ENCODE results near the gene DNMT3A.

GRCh38 chr2:25304826-25305596 is 36.7 kb downstream of the DNMT3A start:
- no peak for TF ChIP-seq CTCF (IDR thresholded peaks at IDR 0.05; ENCODE audit: borderline replicate concordance, extremely low read depth, low read length, poor library complexity, severe bottlenecking)
- TF ChIP-seq EZH2 (IDR thresholded peaks at IDR 0.05; ENCODE audit: borderline replicate concordance, low read depth, low read length, severe bottlenecking): no peak

Data from DND-41 (cell line).